C4-2B (cell line): ENCODE results near the gene ATP8B2.

Experiments
- ZFX ChIP-seq: fragments of 450-650 bp; IDR thresholded peaks from 2 replicates; pipeline ENCODE4 v1.6.1; 2017
- TF ChIP-seq, protein P1 (sequence below): fragments of 450-650 bp; conservative IDR thresholded peaks from 2 replicates; pipeline ENCODE4 v1.5.1; 2017; ENCODE audit warnings: mild to moderate bottlenecking

DNA sequence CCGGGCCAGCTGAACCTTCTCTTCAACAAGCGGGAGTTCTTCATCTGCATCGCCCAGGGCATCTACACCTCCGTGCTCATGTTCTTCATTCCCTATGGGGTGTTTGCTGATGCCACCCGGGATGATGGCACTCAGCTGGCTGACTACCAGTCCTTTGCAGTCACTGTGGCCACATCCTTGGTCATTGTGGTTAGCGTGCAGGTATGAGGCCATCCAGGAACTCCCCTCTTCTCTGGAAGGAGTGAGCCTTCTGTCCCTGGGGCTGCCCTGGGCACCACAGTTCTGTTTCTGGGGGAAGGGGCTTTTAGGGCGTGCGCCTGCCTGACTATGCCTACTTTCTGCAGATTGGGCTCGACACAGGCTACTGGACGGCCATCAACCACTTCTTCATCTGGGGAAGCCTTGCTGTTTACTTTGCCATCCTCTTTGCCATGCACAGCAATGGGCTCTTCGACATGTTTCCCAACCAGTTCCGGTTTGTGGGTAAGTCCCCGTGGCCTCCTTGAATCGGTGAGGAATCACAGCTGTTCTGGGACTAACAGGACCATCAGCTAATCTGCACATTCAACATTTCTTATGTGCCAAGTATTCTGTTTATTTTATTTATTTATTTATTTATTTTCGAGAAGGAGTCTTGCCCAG, 21.1 kb downstream of the ATP8B2 start:
- TF ChIP-seq, protein P1, sequence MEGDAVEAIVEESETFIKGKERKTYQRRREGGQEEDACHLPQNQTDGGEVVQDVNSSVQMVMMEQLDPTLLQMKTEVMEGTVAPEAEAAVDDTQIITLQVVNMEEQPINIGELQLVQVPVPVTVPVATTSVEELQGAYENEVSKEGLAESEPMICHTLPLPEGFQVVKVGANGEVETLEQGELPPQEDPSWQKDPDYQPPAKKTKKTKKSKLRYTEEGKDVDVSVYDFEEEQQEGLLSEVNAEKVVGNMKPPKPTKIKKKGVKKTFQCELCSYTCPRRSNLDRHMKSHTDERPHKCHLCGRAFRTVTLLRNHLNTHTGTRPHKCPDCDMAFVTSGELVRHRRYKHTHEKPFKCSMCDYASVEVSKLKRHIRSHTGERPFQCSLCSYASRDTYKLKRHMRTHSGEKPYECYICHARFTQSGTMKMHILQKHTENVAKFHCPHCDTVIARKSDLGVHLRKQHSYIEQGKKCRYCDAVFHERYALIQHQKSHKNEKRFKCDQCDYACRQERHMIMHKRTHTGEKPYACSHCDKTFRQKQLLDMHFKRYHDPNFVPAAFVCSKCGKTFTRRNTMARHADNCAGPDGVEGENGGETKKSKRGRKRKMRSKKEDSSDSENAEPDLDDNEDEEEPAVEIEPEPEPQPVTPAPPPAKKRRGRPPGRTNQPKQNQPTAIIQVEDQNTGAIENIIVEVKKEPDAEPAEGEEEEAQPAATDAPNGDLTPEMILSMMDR: no peak
- no peak for TF ChIP-seq ZFX
